HG03575 (cell line): ENCODE results near the gene MRPS33.

Experiments used
- ATAC-seq: cut with Tn5 transposase; IDR thresholded peaks from one replicate; pipeline ENCODE4 v1.9.1; 2021; ENCODE audit not compliant: unreplicated experiment, insufficient number of reproducible peaks, low FRiP score; ENCODE audit errors: extremely low read depth

MRPS33 gene

GRCh38 chr7:141013345-141013715 lies 1.4 kb downstream of the MRPS33 start:
- ATAC-seq, result no peak

DNA sequence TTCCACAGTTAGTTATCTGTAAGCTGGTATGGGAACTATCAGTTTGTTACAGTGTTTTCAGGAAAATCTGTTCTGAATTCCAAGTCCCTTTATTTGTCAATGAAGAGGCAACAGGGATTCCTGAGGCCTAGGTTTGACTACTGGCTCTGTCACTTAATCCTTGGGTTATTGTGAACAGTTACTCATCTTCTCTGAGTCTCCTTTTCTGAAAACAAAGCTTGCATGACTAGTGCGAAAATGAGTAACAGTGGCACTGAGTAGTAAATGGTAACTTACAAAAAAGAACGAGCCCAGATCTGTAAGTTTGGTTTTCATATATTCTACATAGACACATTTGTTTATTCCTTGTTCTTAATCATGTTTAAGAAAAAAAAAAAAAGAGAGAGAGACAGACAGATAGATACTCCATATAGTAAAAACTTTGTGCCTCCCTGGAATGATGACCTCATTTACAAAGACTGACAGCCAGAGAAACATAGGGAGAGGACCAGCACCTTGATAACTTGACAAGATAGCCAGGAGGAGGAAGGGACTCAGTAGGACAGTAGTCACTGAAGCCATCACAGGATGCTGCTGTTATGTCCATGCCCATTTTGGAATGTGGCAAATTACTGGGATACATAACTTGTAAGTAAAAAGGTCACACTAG lies 1.9 kb downstream of the MRPS33 start:
- no peak for ATAC-seq

- ATAC-seq, result no peak
Measured at GRCh38 chr7:141012044-141012685, 2.6 kb downstream of the MRPS33 start.

DNA sequence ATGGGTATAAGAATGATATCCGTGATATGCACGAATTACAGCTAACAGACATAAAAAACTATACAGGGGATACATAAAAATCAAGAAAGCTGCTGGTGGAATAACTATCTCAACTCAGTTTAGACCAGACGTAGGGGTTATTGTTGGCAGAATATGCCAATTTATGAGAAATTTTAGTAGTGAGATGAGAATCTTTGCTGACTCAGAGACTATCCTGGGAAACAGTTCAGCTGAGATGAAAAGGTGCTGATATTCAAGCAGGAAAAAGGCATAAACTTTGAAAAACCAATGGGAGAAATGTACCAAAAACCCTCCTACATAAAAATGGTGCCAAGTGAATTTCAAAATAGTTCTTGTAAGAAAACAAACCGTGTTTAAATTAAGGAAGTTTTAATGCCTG lies 3.3 kb downstream of the MRPS33 start:
- ATAC-seq, result no peak

- ATAC-seq, result no peak
Measured at GRCh38 chr7:141003172-141004065, 11.3 kb downstream of the MRPS33 start.

DNA sequence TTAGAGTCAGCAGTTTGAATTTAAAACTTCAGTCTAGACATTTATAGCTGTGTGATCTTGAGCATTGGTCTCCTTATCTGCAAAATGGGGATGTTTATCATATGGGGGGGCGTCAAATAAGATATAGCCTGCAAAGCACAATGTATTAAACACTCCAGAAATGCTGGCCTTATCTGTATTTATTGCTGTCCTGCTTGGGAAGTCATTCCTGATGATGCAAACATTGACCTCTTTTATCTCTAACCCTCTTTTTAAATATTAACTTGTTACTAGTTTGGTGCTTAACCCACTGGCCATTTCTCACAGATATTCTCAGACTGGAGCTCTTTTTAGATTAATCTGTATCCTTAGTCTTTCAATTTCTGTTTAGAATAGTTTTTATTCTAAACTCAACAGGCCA lies 13.2 kb downstream of the MRPS33 start:
- ATAC-seq, result no peak

GRCh38 chr7:141001122-141001521 lies 13.6 kb downstream of the MRPS33 start:
- no peak for ATAC-seq

DNA sequence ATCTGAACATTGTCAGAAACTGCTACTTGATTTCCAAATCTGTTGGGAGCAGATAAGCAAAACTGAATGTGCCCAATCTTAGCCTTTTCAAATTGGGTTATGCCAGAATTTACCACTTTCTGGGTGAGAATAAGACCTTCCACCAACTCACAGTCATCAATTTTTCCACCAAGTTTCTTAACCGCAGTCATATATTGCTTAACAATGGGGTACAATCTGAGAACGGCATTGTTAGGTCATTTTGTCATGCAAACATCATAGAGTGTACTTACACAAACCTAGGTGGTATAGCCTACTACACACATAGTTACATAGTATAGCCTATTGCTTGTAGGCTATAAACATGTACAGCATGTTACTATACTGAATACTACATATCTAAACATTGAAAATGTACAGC lies 16.0 kb downstream of the MRPS33 start:
- ATAC-seq, result no peak

- ATAC-seq, result no peak
Measured at GRCh38 chr7:140992422-140992821, 22.3 kb downstream of the MRPS33 start.

DNA sequence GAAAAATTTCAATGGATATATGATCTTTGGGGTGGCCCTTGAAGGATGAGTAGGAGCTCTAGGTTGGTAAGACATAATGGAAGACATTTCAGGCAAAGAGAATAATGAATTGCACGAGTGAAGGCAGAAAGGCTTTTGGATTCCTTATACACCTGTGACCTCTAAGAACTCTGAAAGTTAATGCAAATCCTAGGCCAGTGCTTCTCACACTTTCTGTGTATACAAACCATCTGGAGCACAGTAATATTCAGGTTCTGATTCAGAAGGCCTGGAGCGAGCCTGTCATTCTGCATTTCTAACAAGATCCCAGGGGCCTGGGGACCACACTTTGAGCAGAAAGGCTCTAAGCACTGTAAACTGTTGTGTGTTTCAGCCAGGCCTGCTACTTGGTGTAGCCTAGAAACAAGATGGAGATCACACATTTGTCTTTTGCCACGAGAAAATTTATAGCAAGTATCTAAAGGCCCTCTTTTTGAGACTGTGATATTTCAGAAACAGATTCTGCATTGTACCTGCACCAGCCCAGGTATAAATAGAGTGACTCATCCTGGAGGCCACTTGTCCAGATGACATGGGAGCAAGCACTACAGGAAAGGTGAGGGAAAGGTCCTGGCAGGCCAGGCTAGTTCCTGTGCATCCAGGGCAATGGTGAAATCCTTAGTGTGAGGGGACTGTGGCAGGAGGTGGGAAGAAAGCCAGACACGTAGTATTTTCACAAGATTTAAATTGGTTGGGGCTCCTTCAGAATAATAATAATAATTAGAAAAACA lies 24.4 kb downstream of the MRPS33 start:
- no peak for ATAC-seq

- ATAC-seq, result no peak
Measured at GRCh38 chr7:140989068-140989467, 25.7 kb downstream of the MRPS33 start.

- no peak for ATAC-seq
Measured at GRCh38 chr7:140983802-140984201, 30.9 kb downstream of the MRPS33 start.

DNA sequence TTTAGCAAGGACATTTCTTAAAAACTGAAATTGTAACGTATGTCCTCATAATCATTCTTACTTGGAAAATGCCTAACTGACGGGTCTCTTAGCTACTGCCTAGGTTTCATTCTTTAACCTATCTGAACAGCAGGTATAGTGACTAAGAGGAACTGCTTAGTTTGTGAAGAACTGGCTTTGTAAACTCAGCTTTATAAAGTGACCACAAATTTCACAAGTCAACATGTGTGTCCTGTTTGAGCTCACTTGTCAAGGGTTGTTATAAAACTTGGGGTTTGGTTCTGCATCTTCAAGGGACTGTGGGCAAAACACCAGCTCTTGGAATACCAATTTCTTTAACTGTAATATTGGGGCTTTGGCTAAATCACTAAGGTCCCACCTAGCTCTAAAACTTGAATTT lies 32.2 kb downstream of the MRPS33 start:
- no peak for ATAC-seq

DNA sequence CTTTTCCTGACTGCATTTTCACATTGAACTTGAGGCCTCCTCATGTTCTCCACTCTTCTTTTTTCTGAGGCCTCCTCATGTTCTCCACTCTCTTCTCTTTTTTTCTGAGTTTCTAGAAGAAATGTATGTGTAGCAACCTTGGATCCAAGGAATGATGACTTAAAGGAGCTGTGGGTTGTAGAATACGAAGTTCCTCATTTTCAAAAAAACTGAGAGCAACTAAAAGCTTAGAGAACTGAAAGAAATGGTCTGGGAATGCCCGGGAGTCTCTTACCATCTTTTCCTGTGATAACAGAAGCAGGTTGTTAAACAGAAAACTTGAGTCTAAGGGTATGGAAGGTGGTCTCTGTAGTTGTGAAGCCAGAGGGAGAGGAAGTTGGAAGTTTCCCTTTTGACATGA lies 32.8 kb downstream of the MRPS33 start:
- ATAC-seq, result no peak

DNA sequence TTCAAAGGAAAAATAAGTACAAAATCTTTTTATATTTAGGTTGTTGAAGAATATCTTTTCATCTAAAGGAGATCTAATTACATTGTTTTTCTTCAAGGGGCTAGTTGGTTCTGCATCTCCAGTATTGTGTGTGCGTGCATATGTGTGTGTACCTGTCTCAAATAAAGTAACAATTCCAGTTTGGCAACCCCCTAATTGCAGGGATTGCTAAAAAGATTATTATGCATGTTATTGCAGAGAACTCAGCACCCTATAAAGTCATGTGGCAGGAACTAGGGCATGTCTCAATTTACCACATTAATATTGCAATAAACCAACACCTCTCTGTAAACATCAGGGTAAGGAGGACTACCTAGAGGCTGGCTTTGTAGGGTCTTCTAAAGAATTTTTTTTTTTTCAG lies 37.0 kb downstream of the MRPS33 start:
- no peak for ATAC-seq

DNA sequence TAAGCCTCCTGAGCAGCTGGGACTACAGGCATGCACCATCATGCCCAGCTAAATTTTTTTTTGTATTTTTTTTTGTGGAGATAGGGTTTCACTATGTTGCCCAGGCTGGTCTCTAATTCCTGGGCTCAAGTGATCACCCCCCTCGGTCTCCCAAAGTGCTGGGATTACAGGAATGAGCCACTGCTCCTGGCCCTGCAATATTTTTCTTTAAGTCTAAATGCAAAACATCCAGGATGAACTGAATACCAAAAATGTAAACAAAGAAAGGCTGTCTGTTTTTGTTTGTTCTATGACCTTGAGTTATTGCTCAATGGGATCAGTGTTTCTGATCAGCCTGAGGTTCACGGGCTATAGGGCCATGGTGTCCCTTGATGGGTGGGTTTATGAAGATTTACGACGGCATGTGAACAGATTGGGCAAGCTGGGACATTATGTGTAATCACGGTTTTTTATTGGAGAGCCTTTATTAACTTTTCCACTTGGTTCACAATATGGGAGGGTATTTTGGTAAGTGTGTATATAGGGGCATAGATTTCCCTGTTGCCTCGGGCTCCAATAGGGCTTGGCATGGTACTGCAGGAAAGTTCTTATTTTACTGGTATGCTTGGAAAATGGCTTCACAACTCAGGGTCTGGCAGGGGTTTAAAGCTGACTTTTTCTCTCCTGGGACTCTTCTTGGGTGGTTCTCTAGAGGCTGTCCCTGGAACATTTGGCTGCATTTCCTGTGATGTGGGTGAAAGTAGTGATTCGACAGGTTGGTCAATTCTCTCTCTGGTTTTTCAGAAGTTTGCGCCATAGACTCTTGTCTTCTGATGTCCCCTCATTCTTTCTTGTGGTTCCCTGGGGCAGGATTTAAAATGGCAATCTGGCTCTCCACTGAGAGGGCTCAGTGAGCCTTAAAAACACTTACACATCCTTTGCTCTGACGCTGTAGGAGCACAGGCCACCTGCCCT lies 41.6 kb downstream of the MRPS33 start:
- ATAC-seq, result no peak

GRCh38 chr7:140972344-140972743 lies 42.4 kb downstream of the MRPS33 start:
- ATAC-seq, result no peak

GRCh38 chr7:140967438-140967837 lies 47.3 kb downstream of the MRPS33 start:
- ATAC-seq, result no peak
